Smooth muscle cell (in vitro differentiated cells): ENCODE data around the gene BRI3. TPM values are rescaled to one million over a fixed set of nuclear protein-coding genes. Genes with fewer than 3 reads are reported as not detected.

Source experiments
- DNase-seq: peaks from one replicate; lab custom pipeline; 2025; ENCODE audit not compliant: unreplicated experiment; lab: John Stamatoyannopoulos, UW
- H2AFZ ChIP-seq: fragments of 200-600 bp; sonication (generic); 2 replicates; pipeline ENCODE4 v1.6.0; 2016; ENCODE audit warnings: antibody characterized with exemption, low read depth, mild to moderate bottlenecking
- H3F3A ChIP-seq: fragments of 200-600 bp; sonication (generic); 2 replicates; pipeline ENCODE4 v1.6.0; 2017; ENCODE audit warnings: antibody characterized with exemption, low read depth
- H3K27ac ChIP-seq: fragments of 200-600 bp; sonication (generic); 2 replicates; pipeline ENCODE4 v1.5.1; 2016; ENCODE audit warnings: low read depth, mild to moderate bottlenecking
- H3K27me3 ChIP-seq: fragments of 200-600 bp; sonication (generic); 2 replicates; pipeline ENCODE4 v1.6.1; 2016; ENCODE audit warnings: low read depth, mild to moderate bottlenecking
- H3K36me3 ChIP-seq: fragments of 200-600 bp; sonication (generic); 2 replicates; pipeline ENCODE4 v1.5.1; 2016; ENCODE audit warnings: low read depth
- H3K4me1 ChIP-seq: fragments of 200-600 bp; sonication (generic); 2 replicates; pipeline ENCODE4 v1.5.1; 2016; ENCODE audit warnings: low read depth
- H3K4me2 ChIP-seq: fragments of 200-600 bp; sonication (generic); 2 replicates; pipeline ENCODE4 v1.6.0; 2016; ENCODE audit warnings: mild to moderate bottlenecking
- H3K4me3 ChIP-seq: fragments of 200-600 bp; sonication (generic); 2 replicates; pipeline ENCODE4 v1.5.1; 2016; ENCODE audit warnings: mild to moderate bottlenecking
- H3K79me2 ChIP-seq: fragments of 200-600 bp; sonication (generic); 2 replicates; pipeline ENCODE4 v1.6.0; 2016; ENCODE audit warnings: low read depth, mild to moderate bottlenecking
- H3K9ac ChIP-seq: fragments of 200-600 bp; sonication (generic); 2 replicates; pipeline ENCODE4 v1.6.0; 2016; ENCODE audit warnings: low read depth
- H3K9me3 ChIP-seq: fragments of 200-600 bp; sonication (generic); replicated peaks from 2 replicates; pipeline ENCODE4 v1.5.1; 2016; ENCODE audit warnings: low read depth
- H4K20me1 ChIP-seq: fragments of 200-600 bp; sonication (generic); 2 replicates; pipeline ENCODE4 v1.6.0; 2016; ENCODE audit warnings: low read depth
- CTCF ChIP-seq: fragments of 200-600 bp; sonication (generic); IDR thresholded peaks from 2 replicates; pipeline ENCODE4 v1.5.1; 2017; ENCODE audit warnings: borderline replicate concordance, mild to moderate bottlenecking, antibody characterized with exemption; ENCODE audit not compliant: insufficient read depth, poor library complexity, severe bottlenecking
- WGBS: methylation state at CpG from one replicate; pipeline ENCODE4 v1.1.7; 2016; ENCODE audit warnings: low lambda C conversion rate; 5-methylcytosine and 5-hydroxymethylcytosine counted together
- polyA plus RNA-seq: library from polyadenylated mRNA; unstranded; fragments of >200 nt; fragmentation: Nextera tagmentation; extraction: Ambion mirVana; gene quantifications from 2 replicates; pipeline ENCODE4 v1.2.1, GENCODE V29; 2016
- total RNA-seq: library from RNA; depleted of rRNA; stranded (reverse); fragments of >200 nt; gene quantifications from 2 replicates; pipeline ENCODE4 v1.2.3, GENCODE V29; 2014

BRI3 gene
- total and polyA plus RNA-seq, 2 experiments from 2014 or later, result 70.1 to 83.0 TPM

- H3K4me1 ChIP-seq, result peaks cover 52% of the 10 kb centered on the region
- no peaks in the 10 kb centered on the region for H3K27me3 ChIP-seq
- no peaks in the 10 kb centered on the region for H3K9me3 ChIP-seq
- H3K4me2 ChIP-seq, result peak overlapping the region; percentile 100
- no peak overlapping the region for H2AFZ ChIP-seq
- H4K20me1 ChIP-seq, result peaks cover 80% of the 10 kb centered on the region
- H3F3A ChIP-seq, result peaks cover 4% of the 10 kb centered on the region
- peaks cover 77% of the 10 kb centered on the region for H3K79me2 ChIP-seq
- TF ChIP-seq CTCF, result no peak
- WGBS, result 87% methylated on average over 21 of the region's 21 CpGs
- H3K4me3 ChIP-seq, result peak overlapping the region; percentile 96
- H3K27ac ChIP-seq, result peak overlapping the region; percentile 81
- peak overlapping the region; percentile 97 for H3K9ac ChIP-seq
- H3K36me3 ChIP-seq, result no peaks in the 10 kb centered on the region
- DNase-seq, result no peak
Measured at GRCh38 chr7:98285157-98286092, 3.9 kb downstream of the BRI3 start.

- TF ChIP-seq CTCF, result no peak
- H3K4me3 ChIP-seq, result no peak overlapping the region
- H3K9me3 ChIP-seq, result no peaks in the 10 kb centered on the region
- H3K27me3 ChIP-seq, result no peaks in the 10 kb centered on the region
- peak overlapping the region; percentile 81 for H3K27ac ChIP-seq
- H3K4me2 ChIP-seq, result peak overlapping the region; percentile 100
- no peaks in the 10 kb centered on the region for H3K36me3 ChIP-seq
- no peak for DNase-seq
- peak overlapping the region; percentile 97 for H3K9ac ChIP-seq
- peaks cover 87% of the 10 kb centered on the region for H4K20me1 ChIP-seq
- peaks cover 4% of the 10 kb centered on the region for H3F3A ChIP-seq
- H2AFZ ChIP-seq, result no peak overlapping the region
- peaks cover 46% of the 10 kb centered on the region for H3K4me1 ChIP-seq
- 28% methylated on average over 14 of the region's 14 CpGs for WGBS
- H3K79me2 ChIP-seq, result peaks cover 77% of the 10 kb centered on the region
Measured at GRCh38 chr7:98286093-98286539, 4.6 kb downstream of the BRI3 start.

GRCh38 chr7:98286701-98287485 is 5.4 kb downstream of the BRI3 start:
- peak overlapping the region; percentile 100 for H3K4me2 ChIP-seq
- no peak for TF ChIP-seq CTCF
- no peak for DNase-seq
- no peaks in the 10 kb centered on the region for H3K9me3 ChIP-seq
- H3K9ac ChIP-seq, result peak overlapping the region; percentile 39
- H3K27ac ChIP-seq, result peak overlapping the region; percentile 81
- H3K27me3 ChIP-seq, result no peaks in the 10 kb centered on the region
- H2AFZ ChIP-seq, result no peak overlapping the region
- no peak overlapping the region for H3K4me3 ChIP-seq
- H4K20me1 ChIP-seq, result peaks cover 94% of the 10 kb centered on the region
- peaks cover 11% of the 10 kb centered on the region for H3F3A ChIP-seq
- peaks cover 46% of the 10 kb centered on the region for H3K4me1 ChIP-seq
- H3K79me2 ChIP-seq, result peaks cover 74% of the 10 kb centered on the region
- no peaks in the 10 kb centered on the region for H3K36me3 ChIP-seq
- WGBS, result 77% methylated on average over 21 of the region's 21 CpGs
